ENCODE measurements around the gene ADIPOR2. TPM values are rescaled to one million over a fixed set of nuclear protein-coding genes. Genes with fewer than 3 reads are reported as not detected.

Gene ADIPOR2
- total RNA-seq, 2 experiments from 2014 or later, result 24.7 to 51.1 TPM

DNA sequence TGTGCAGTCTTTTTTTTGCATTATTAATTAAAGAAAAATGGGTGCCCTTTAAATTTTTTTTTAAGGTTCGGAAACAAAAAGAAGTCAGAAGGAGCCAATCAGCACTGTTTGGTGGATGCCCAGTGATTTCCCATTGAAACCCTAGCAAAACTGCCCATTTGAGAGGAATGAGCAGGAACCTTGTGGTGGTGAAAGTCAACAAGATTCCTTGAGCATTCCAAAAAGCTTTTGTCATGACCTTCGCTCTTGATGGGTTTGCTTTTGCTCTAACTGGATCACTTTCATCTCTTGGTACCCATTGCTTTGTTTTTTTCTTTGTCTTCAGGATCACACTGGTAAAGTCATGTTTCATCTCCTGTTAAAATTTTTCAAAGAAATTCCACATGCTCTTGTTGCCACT is 54.1 kb downstream of the ADIPOR2 start:
- no peaks in the 10 kb centered on the region for H3K9me2 ChIP-seq (ENCODE audit: insufficient read depth, low read length)
- ChIA-PET POLR2A (no interaction called here), CTCF (ENCODE audit: unreplicated experiment) (no interaction called here)
- H3K9me3 ChIP-seq (ENCODE audit: low read length), result peaks cover 26% of the 10 kb centered on the region
- no peak overlapping the region for H3K4me2 ChIP-seq (ENCODE audit: low read length)
- no peak for TF ChIP-seq EZH2phosphoT487 (IDR thresholded peaks at IDR 0.05; ENCODE audit: borderline replicate concordance, low read depth, low read length)
- TF ChIP-seq CTCF (conservative IDR thresholded peaks at IDR 0.05; ENCODE audit: low read length), result no peak
- intact Hi-C loops (cut with micrococcal nuclease; ENCODE audit: unreplicated experiment), result loop anchor here (5.0 kb wide), 1 partner anchor 53 kb away; the partner anchor contains the start of gene ADIPOR2
- no TSS peak for BruUV-seq (replicated peaks)
- H3K79me2 ChIP-seq (ENCODE audit: insufficient read depth, low read depth, low read length), result peaks cover 72% of the 10 kb centered on the region; the same call in 1 of the 2 replicates
- H4K20me1 ChIP-seq (ENCODE audit: insufficient read depth, low read length), result 0 out of 2 replicates have a peak, but pooled peaks cover 6% of the 10 kb centered on the region
- no peak for DNase-seq (ENCODE audit: low spot score)
- no peak overlapping the region for H3K4me3 ChIP-seq (ENCODE audit: low read depth, low read length, poor library complexity, severe bottlenecking)
- H3K4me1 ChIP-seq (ENCODE audit: insufficient read depth, low read length, poor library complexity, severe bottlenecking), result peaks cover 23% of the 10 kb centered on the region
- H3K27ac ChIP-seq (ENCODE audit: low read depth, low read length, poor library complexity, severe bottlenecking), result no peak overlapping the region
- H2AFZ ChIP-seq (ENCODE audit: low read length), result no peak overlapping the region
- peaks cover 61% of the 10 kb centered on the region for H3K36me3 ChIP-seq (ENCODE audit: insufficient read depth, low read length)

DNA sequence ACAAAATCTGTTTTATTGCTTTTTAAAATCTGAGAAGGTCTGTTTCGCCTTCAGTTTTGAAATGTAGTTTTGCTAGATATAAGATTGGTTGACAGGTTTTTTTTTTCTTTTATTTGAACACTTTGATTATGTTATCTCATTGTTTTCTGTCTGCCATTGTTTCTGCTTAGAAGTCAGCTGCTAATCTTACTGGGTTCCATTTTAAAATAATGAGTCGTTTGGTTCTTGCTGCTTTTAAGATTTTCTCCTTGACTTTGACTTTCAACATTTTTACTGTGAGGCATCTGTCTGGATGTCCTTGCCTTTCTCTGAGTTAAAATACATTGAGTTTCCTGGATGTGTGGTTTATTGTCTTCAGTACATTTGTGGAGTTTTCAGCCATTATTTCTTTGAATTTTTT is 56.7 kb downstream of the ADIPOR2 start:
- intact Hi-C loops (cut with micrococcal nuclease; ENCODE audit: unreplicated experiment), result no loop called here
- H3K27ac ChIP-seq (ENCODE audit: low read depth, low read length, poor library complexity, severe bottlenecking), result no peak overlapping the region
- H3K36me3 ChIP-seq (ENCODE audit: insufficient read depth, low read length), result peaks cover 57% of the 10 kb centered on the region
- peaks cover 26% of the 10 kb centered on the region for H3K9me3 ChIP-seq (ENCODE audit: low read length)
- H3K4me3 ChIP-seq (ENCODE audit: low read depth, low read length, poor library complexity, severe bottlenecking), result no peak overlapping the region
- peaks cover 7% of the 10 kb centered on the region for H3K4me1 ChIP-seq (ENCODE audit: insufficient read depth, low read length, poor library complexity, severe bottlenecking)
- BruUV-seq (replicated peaks), result no TSS peak
- H3K9me2 ChIP-seq (ENCODE audit: insufficient read depth, low read length), result no peaks in the 10 kb centered on the region
- ChIA-PET CTCF (ENCODE audit: unreplicated experiment) (no interaction called here), POLR2A (interaction anchor here (0.6 to 0.8 kb wide), 2 partner anchors 38 to 88 kb away, joined by 3 read pairs; no protein-coding TSS in a partner anchor)
- H3K4me2 ChIP-seq (ENCODE audit: low read length), result no peak overlapping the region
- TF ChIP-seq CTCF (conservative IDR thresholded peaks at IDR 0.05; ENCODE audit: low read length) (no peak), EZH2phosphoT487 (IDR thresholded peaks at IDR 0.05; ENCODE audit: borderline replicate concordance, low read depth, low read length) (no peak)
- H3K79me2 ChIP-seq (ENCODE audit: insufficient read depth, low read depth, low read length), result peaks cover 65% of the 10 kb centered on the region; the same call in 1 of the 2 replicates
- no peak overlapping the region for H2AFZ ChIP-seq (ENCODE audit: low read length)
- no peaks in the 10 kb centered on the region for H4K20me1 ChIP-seq (ENCODE audit: insufficient read depth, low read length)
- DNase-seq (ENCODE audit: low spot score), result no peak

DNA sequence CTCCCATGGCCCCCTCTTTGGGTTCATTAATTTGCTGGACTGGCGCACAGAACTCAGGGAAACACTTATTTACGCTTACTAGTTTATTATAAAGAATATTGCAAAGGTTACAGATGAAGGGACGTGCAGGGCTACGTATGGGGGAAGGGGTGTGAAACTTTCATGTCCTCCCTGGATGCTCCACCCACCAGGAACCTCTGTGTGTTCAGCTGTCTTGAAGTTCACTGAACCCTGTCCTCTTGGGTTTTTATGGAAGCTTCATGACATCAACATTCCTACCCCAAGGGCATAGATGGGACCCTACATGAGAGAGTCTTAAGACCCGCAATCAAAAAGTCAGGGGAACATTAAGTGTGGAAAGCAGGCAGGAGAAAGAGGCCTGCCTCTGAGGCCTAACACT is 58.1 kb downstream of the ADIPOR2 start:
- H2AFZ ChIP-seq (ENCODE audit: low read length), result no peak overlapping the region
- no peak overlapping the region for H3K27ac ChIP-seq (ENCODE audit: low read depth, low read length, poor library complexity, severe bottlenecking)
- CTCF ChIA-PET (ENCODE audit: unreplicated experiment), result no interaction called here
- no peak overlapping the region for H3K4me2 ChIP-seq (ENCODE audit: low read length)
- peaks cover 26% of the 10 kb centered on the region for H3K9me3 ChIP-seq (ENCODE audit: low read length)
- TF ChIP-seq EZH2phosphoT487 (IDR thresholded peaks at IDR 0.05; ENCODE audit: borderline replicate concordance, low read depth, low read length), result no peak
- no peak for TF ChIP-seq CTCF (conservative IDR thresholded peaks at IDR 0.05; ENCODE audit: low read length)
- intact Hi-C loops (cut with micrococcal nuclease; ENCODE audit: unreplicated experiment), result no loop called here
- no peak for DNase-seq (ENCODE audit: low spot score)
- H3K79me2 ChIP-seq (ENCODE audit: insufficient read depth, low read depth, low read length), result peaks cover 62% of the 10 kb centered on the region; the same call in 1 of the 2 replicates
- H3K36me3 ChIP-seq (ENCODE audit: insufficient read depth, low read length), result peaks cover 47% of the 10 kb centered on the region
- peaks cover 6% of the 10 kb centered on the region; the same call in 1 of the 2 replicates for H4K20me1 ChIP-seq (ENCODE audit: insufficient read depth, low read length)
- BruUV-seq (replicated peaks), result no TSS peak
- H3K4me1 ChIP-seq (ENCODE audit: insufficient read depth, low read length, poor library complexity, severe bottlenecking), result peaks cover 7% of the 10 kb centered on the region
- H3K4me3 ChIP-seq (ENCODE audit: low read depth, low read length, poor library complexity, severe bottlenecking), result no peak overlapping the region
- POLR2A ChIA-PET, result no interaction called here
- H3K9me2 ChIP-seq (ENCODE audit: insufficient read depth, low read length), result no peaks in the 10 kb centered on the region
